H9 (cell line): ENCODE measurements around the gene RAC2. TPM values are rescaled to one million over a fixed set of nuclear protein-coding genes. Genes with fewer than 3 reads are reported as not detected.

Experiments
- DNase-seq: peaks from one replicate; pipeline ENCODE4 v3.0.0-alpha.2; 2017
- H2AFZ ChIP-seq: one replicate; pipeline ENCODE4 v1.6.1; 2013; ENCODE audit warnings: mild to moderate bottlenecking, low read length, control low read depth, moderate library complexity
- H2AK5ac ChIP-seq: 2 replicates; pipeline ENCODE4 v1.6.1; 2013; ENCODE audit warnings: low read length, control low read depth, mixed read lengths; ENCODE audit not compliant: insufficient read length
- H2BK120ac ChIP-seq: one replicate; pipeline ENCODE4 v1.6.1; 2013; ENCODE audit warnings: low read depth, mild to moderate bottlenecking, low read length, control low read depth, inconsistent platforms; ENCODE audit not compliant: poor library complexity, severe bottlenecking
- H2BK12ac ChIP-seq: 2 replicates; pipeline ENCODE4 v1.6.1; 2013; ENCODE audit warnings: low read length, control low read depth, mixed read lengths, low read depth; ENCODE audit not compliant: insufficient read length
- H2BK15ac ChIP-seq: 2 replicates; pipeline ENCODE4 v1.6.1; 2013; ENCODE audit warnings: low read depth, low read length, control low read depth
- H2BK20ac ChIP-seq: one replicate; pipeline ENCODE4 v1.6.1; 2013; ENCODE audit warnings: low read depth, mild to moderate bottlenecking, low read length, control low read depth, inconsistent platforms; ENCODE audit not compliant: poor library complexity, severe bottlenecking
- H2BK5ac ChIP-seq: 2 replicates; pipeline ENCODE4 v1.6.1; 2013; ENCODE audit warnings: low read length, control low read depth, mixed read lengths; ENCODE audit not compliant: insufficient read length
- H3K14ac ChIP-seq: 2 replicates; pipeline ENCODE4 v1.6.1; 2013; ENCODE audit warnings: low read length, control low read depth; ENCODE audit not compliant: insufficient read depth
- H3K18ac ChIP-seq: 2 replicates; pipeline ENCODE4 v1.6.1; 2013; ENCODE audit warnings: low read depth, mild to moderate bottlenecking, mixed read lengths, low read length, control low read depth; ENCODE audit not compliant: insufficient read length
- H3K23ac ChIP-seq: 2 replicates; pipeline ENCODE4 v1.6.1; 2013; ENCODE audit warnings: low read length, control low read depth, mixed read lengths, low read depth; ENCODE audit not compliant: insufficient read length
- H3K23me2 ChIP-seq: 2 replicates; pipeline ENCODE4 v1.6.1; 2013; ENCODE audit warnings: low read depth, mild to moderate bottlenecking, mixed read lengths, low read length, control low read depth; ENCODE audit not compliant: insufficient read length, poor library complexity, severe bottlenecking
- H3K27ac ChIP-seq: 2 replicates; pipeline ENCODE4 v1.5.1; 2013; ENCODE audit warnings: low read length, control low read depth, mixed read lengths, low read depth; ENCODE audit not compliant: insufficient read length
- H3K27me3 ChIP-seq: 2 replicates; pipeline ENCODE4 v1.6.1; 2013; ENCODE audit warnings: low read length, control low read depth, inconsistent platforms; ENCODE audit not compliant: insufficient read depth
- H3K4ac ChIP-seq: 2 replicates; pipeline ENCODE4 v1.6.1; 2013; ENCODE audit warnings: low read depth, mild to moderate bottlenecking, control low read depth, inconsistent platforms, low read length, moderate library complexity
- H3K4me1 ChIP-seq: 2 replicates; pipeline ENCODE4 v1.6.1; 2013; ENCODE audit warnings: low read length, control low read depth, inconsistent platforms; ENCODE audit not compliant: insufficient read depth
- H3K4me2 ChIP-seq: 2 replicates; pipeline ENCODE4 v1.6.1; 2013; ENCODE audit warnings: low read length, control low read depth, mixed read lengths; ENCODE audit not compliant: insufficient read length, insufficient read depth
- H3K56ac ChIP-seq: 2 replicates; pipeline ENCODE4 v1.6.1; 2013; ENCODE audit warnings: low read depth, mild to moderate bottlenecking, mixed read lengths, low read length, control low read depth; ENCODE audit not compliant: insufficient read length
- H3K79me1 ChIP-seq: 2 replicates; pipeline ENCODE4 v1.6.1; 2013; ENCODE audit warnings: low read depth, mild to moderate bottlenecking, moderate library complexity, low read length, control low read depth, inconsistent platforms; ENCODE audit not compliant: insufficient read depth, poor library complexity, severe bottlenecking
- H3K79me2 ChIP-seq: 2 replicates; pipeline ENCODE4 v1.6.1; 2013; ENCODE audit warnings: low read length, control low read depth, inconsistent platforms; ENCODE audit not compliant: insufficient read depth
- H3K9ac ChIP-seq: 2 replicates; pipeline ENCODE4 v1.6.1; 2013; ENCODE audit warnings: low read length, control low read depth, mixed read lengths; ENCODE audit not compliant: insufficient read length; ENCODE audit errors: extremely low read depth
- H3K9me3 ChIP-seq: one replicate; pipeline ENCODE4 v1.6.1; 2013; ENCODE audit warnings: low read depth, low read length, inconsistent platforms; ENCODE audit not compliant: control insufficient read depth
- H3T11ph ChIP-seq: one replicate; pipeline ENCODE4 v1.6.1; 2013; ENCODE audit warnings: mild to moderate bottlenecking, low read length, control low read depth, inconsistent platforms
- H4K20me1 ChIP-seq: one replicate; pipeline ENCODE4 v1.6.1; 2013; ENCODE audit not compliant: control insufficient read depth, insufficient read length, insufficient read depth
- H4K5ac ChIP-seq: 2 replicates; pipeline ENCODE4 v1.6.1; 2013; ENCODE audit warnings: low read depth, mild to moderate bottlenecking, mixed read lengths, low read length, control low read depth; ENCODE audit not compliant: insufficient read length
- H4K8ac ChIP-seq: replicated peaks from 2 replicates; pipeline ENCODE4 v1.6.1; 2013; ENCODE audit warnings: low read length, control low read depth, mixed read lengths, low read depth; ENCODE audit not compliant: insufficient read length
- H4K91ac ChIP-seq: 2 replicates; pipeline ENCODE4 v1.6.1; 2013; ENCODE audit warnings: low read depth, mild to moderate bottlenecking, moderate library complexity, mixed read lengths, low read length, control low read depth; ENCODE audit not compliant: insufficient read length
- H3K27ac Mint-ChIP-seq, 3 experiments: 2 replicates in 2 of 3; 3 replicates in 1 of 3; pipeline ENCODE4 v1.8.0; 2020 to 2021; ENCODE audit warnings: mixed read lengths in 3 of 3, mild to moderate bottlenecking in 1 of 3, moderate library complexity in 1 of 3
- H3K27me3 Mint-ChIP-seq: 2 replicates; pipeline ENCODE4 v1.8.0; 2021; ENCODE audit warnings: low read depth, mild to moderate bottlenecking, moderate library complexity, mixed read lengths
- H3K36me3 Mint-ChIP-seq, 3 experiments: 2 replicates in 2 of 3; 3 replicates in 1 of 3; pipeline ENCODE4 v1.8.0; 2020 to 2021; ENCODE audit warnings: low read depth in 3 of 3, mixed read lengths in 3 of 3; ENCODE audit not compliant: insufficient read depth in 1 of 3
- H3K4me1 Mint-ChIP-seq, 2 experiments: 2 replicates each; pipeline ENCODE4 v1.8.0; 2020; ENCODE audit warnings: mixed read lengths in 2 of 2
- H3K4me3 Mint-ChIP-seq, 2 experiments: 2 replicates in 1 of 2; 3 replicates in 1 of 2; pipeline ENCODE4 v1.8.0; 2020 to 2021; ENCODE audit warnings: mild to moderate bottlenecking in 2 of 2, mixed read lengths in 2 of 2, moderate library complexity in 1 of 2
- H3K9me3 Mint-ChIP-seq, 2 experiments: 2 replicates in 1 of 2; 3 replicates in 1 of 2; pipeline ENCODE4 v1.8.0; 2020; ENCODE audit warnings: mild to moderate bottlenecking in 2 of 2, mixed read lengths in 2 of 2, moderate library complexity in 1 of 2
- CTCF ChIP-seq: fragments of 200-600 bp; sonication (generic); conservative IDR thresholded peaks from 3 replicates; pipeline ENCODE4 v1.8.0; 2021; ENCODE audit warnings: antibody characterized with exemption, mild to moderate bottlenecking
- WGBS: extraction: QIAGEN DNeasy Blood & Tissue Kit; methylation state at CpG from one replicate; pipeline ENCODE4 v1.1.7; 2013; ENCODE audit warnings: missing lambda C conversion rate, low lambda C conversion rate, mixed read lengths; ENCODE audit not compliant: insufficient read length; ENCODE audit errors: extremely low coverage; 5-methylcytosine and 5-hydroxymethylcytosine counted together
- total RNA-seq: library from RNA; stranded (reverse); gene quantifications from 2 replicates; pipeline ENCODE4 v1.2.1, GENCODE V29; 2021

RAC2 gene
- total RNA-seq, 1 experiment from 2014 or later, result 2.8 TPM

- no peak overlapping the region for H3K4me2 ChIP-seq
- H4K91ac ChIP-seq, result no peak overlapping the region
- no peaks in the 10 kb centered on the region for H3K9me3 ChIP-seq
- no peak overlapping the region for H2AK5ac ChIP-seq
- H2BK12ac ChIP-seq, result no peak overlapping the region
- Mint-ChIP-seq H3K27me3 (peaks cover 47% of the 10 kb centered on the region), H3K4me1 (peaks cover 20 to 44% of the 10 kb centered on the region in 2 experiments), H3K27ac (peak overlapping the region in 1 of 3 experiments; percentile 74; a peak in 1 of 7 replicates), H3K9me3 (no peaks in the 10 kb centered on the region), H3K36me3 (no peaks in the 10 kb centered on the region), H3K4me3 (no peak overlapping the region)
- no peak overlapping the region for H3K23ac ChIP-seq
- H4K8ac ChIP-seq, result no peak overlapping the region
- H4K20me1 ChIP-seq, result no peaks in the 10 kb centered on the region
- no peak overlapping the region for H3K14ac ChIP-seq
- H3K27me3 ChIP-seq, result no peaks in the 10 kb centered on the region
- no peak overlapping the region for H3K9ac ChIP-seq
- H3K4me1 ChIP-seq, result no peaks in the 10 kb centered on the region
- no peak for TF ChIP-seq CTCF
- no peak overlapping the region for H2AFZ ChIP-seq
- H3K56ac ChIP-seq, result no peak overlapping the region
- no peak overlapping the region for H3K18ac ChIP-seq
- H3K23me2 ChIP-seq, result no peaks in the 10 kb centered on the region
- no peaks in the 10 kb centered on the region for H3K79me2 ChIP-seq
- H3K27ac ChIP-seq, result no peak overlapping the region
- no peak overlapping the region for H2BK20ac ChIP-seq
- no peak for DNase-seq
- H3T11ph ChIP-seq, result no peak overlapping the region
- H4K5ac ChIP-seq, result no peak overlapping the region
- no peak overlapping the region for H2BK120ac ChIP-seq
- H2BK15ac ChIP-seq, result no peak overlapping the region
- H3K79me1 ChIP-seq, result no peaks in the 10 kb centered on the region
- no peak overlapping the region for H3K4ac ChIP-seq
- WGBS, result no CpG with 5 or more reads among the region's 13 CpGs
- H2BK5ac ChIP-seq, result no peak overlapping the region
Observed at GRCh38 chr22:37214731-37215030, 29.4 kb downstream of the RAC2 start.
